Body of pancreas (tissue), 4 donors: ENCODE measurements around the gene C1orf167.

Experiments
- POLR2A ChIP-seq, 3 donors: fragments of 450-650 bp; IDR thresholded peaks; one replicate each; pipeline ENCODE4 v1.6.1; 2016; ENCODE audit warnings: antibody characterized with exemption in 3 of 3, mild to moderate bottlenecking in 2 of 3
- TF ChIP-seq, protein P1 (sequence below), 7 experiments: fragments of 450-650 bp in 4 of 7; fragments of 200-600 bp in 3 of 7; sonication (generic) in 3 of 7; IDR thresholded peaks; one replicate each; pipeline ENCODE4 v1.5.1; 2016 to 2019; ENCODE audit warnings: antibody characterized with exemption in 7 of 7

DNA sequence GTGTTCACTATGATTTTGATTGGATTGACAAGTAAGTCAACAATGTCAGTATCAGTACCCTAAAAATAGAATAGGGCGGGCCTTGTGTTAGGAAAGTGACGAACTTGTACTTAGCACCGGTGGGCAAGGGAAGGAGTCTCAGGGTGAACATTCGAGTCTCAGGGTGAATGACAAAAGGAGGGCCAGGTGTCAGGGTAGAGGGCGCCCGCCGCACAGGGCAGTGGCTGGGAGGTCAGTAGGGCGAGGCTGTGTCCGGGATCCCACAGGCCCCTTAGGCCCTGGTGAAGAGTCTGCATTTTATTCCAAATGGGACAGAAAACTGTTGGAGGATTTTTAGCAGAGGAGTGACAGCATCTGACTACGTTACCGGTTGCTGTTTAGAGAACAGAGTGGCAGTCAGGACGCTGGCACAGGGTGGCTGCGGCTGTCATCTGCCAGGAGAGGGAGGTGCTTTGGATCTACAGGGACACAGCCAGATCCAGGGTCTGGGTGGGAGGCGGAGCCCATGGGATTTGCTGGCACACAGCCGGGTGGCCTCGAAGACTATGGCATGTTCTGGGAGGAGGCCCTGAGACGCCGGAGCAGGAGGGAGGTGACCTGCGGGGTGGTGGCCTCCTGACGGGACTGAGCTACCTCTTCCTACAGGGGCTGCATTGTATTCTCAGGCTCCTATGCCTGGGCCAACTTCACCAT is 15.1 kb upstream of the C1orf167 start:
- TF ChIP-seq, protein P1, sequence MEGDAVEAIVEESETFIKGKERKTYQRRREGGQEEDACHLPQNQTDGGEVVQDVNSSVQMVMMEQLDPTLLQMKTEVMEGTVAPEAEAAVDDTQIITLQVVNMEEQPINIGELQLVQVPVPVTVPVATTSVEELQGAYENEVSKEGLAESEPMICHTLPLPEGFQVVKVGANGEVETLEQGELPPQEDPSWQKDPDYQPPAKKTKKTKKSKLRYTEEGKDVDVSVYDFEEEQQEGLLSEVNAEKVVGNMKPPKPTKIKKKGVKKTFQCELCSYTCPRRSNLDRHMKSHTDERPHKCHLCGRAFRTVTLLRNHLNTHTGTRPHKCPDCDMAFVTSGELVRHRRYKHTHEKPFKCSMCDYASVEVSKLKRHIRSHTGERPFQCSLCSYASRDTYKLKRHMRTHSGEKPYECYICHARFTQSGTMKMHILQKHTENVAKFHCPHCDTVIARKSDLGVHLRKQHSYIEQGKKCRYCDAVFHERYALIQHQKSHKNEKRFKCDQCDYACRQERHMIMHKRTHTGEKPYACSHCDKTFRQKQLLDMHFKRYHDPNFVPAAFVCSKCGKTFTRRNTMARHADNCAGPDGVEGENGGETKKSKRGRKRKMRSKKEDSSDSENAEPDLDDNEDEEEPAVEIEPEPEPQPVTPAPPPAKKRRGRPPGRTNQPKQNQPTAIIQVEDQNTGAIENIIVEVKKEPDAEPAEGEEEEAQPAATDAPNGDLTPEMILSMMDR (IDR thresholded peaks at IDR 0.05) = no peak
- peak in 1 of 3 donors; percentile 15 for TF ChIP-seq POLR2A (IDR thresholded peaks at IDR 0.05)
